Neural progenitor cell (in vitro differentiated cells): ENCODE results near the gene HNRNPLL. TPM values are rescaled to one million over a fixed set of nuclear protein-coding genes. Genes with fewer than 3 reads are reported as not detected.

Source experiments
- DNase-seq: peaks from one replicate; pipeline ENCODE4 v3.0.0-alpha.2; 2016; ENCODE audit warnings: low spot score
- H2AFZ ChIP-seq: fragments of 200-600 bp; sonication (generic); replicated peaks from 2 replicates; pipeline ENCODE4 v1.6.1; 2016; ENCODE audit warnings: antibody characterized with exemption
- H3F3A ChIP-seq: fragments of 200-600 bp; sonication (generic); 2 replicates; pipeline ENCODE4 v1.6.1; 2016; ENCODE audit warnings: antibody characterized with exemption, low read depth
- H3K27ac ChIP-seq: fragments of 200-600 bp; sonication (generic); 2 replicates; pipeline ENCODE4 v1.5.1; 2016; ENCODE audit warnings: mild to moderate bottlenecking
- H3K27me3 ChIP-seq: fragments of 200-600 bp; sonication (generic); 2 replicates; pipeline ENCODE4 v1.6.1; 2016; ENCODE audit warnings: mild to moderate bottlenecking, moderate library complexity
- H3K36me3 ChIP-seq: fragments of 200-600 bp; sonication (generic); 2 replicates; pipeline ENCODE4 v1.5.1; 2016
- H3K4me1 ChIP-seq: fragments of 200-600 bp; sonication (generic); 2 replicates; pipeline ENCODE4 v1.6.1; 2016; ENCODE audit warnings: mixed run types
- H3K4me2 ChIP-seq: fragments of 200-600 bp; sonication (generic); 2 replicates; pipeline ENCODE4 v1.6.1; 2016
- H3K4me3 ChIP-seq: fragments of 200-600 bp; sonication (generic); 2 replicates; pipeline ENCODE4 v1.5.1; 2016
- H3K79me2 ChIP-seq: fragments of 200-600 bp; sonication (generic); 2 replicates; pipeline ENCODE4 v1.6.1; 2016; ENCODE audit warnings: low read depth
- H3K9ac ChIP-seq: fragments of 200-600 bp; sonication (generic); 2 replicates; pipeline ENCODE4 v1.6.1; 2016
- H3K9me3 ChIP-seq: fragments of 200-600 bp; sonication (generic); 2 replicates; pipeline ENCODE4 v1.5.1; 2016; ENCODE audit warnings: low read depth
- H4K20me1 ChIP-seq: fragments of 200-600 bp; sonication (generic); 2 replicates; pipeline ENCODE4 v1.6.1; 2016; ENCODE audit warnings: low read depth
- H3K27ac Mint-ChIP-seq: 3 replicates; pipeline ENCODE4 v1.8.0; 2021; ENCODE audit warnings: mixed read lengths
- H3K27me3 Mint-ChIP-seq: 2 replicates; pipeline ENCODE4 v1.8.0; 2022; ENCODE audit warnings: low read depth, mild to moderate bottlenecking, inconsistent platforms, moderate library complexity, mixed read lengths; ENCODE audit not compliant: insufficient read depth
- H3K36me3 Mint-ChIP-seq: 3 replicates; pipeline ENCODE4 v1.8.0; 2021; ENCODE audit warnings: mixed read lengths
- H3K4me1 Mint-ChIP-seq: 3 replicates; pipeline ENCODE4 v1.8.0; 2021; ENCODE audit warnings: mixed read lengths
- H3K4me3 Mint-ChIP-seq: 3 replicates; pipeline ENCODE4 v1.8.0; 2021; ENCODE audit warnings: mild to moderate bottlenecking, moderate library complexity, mixed read lengths
- H3K9me3 Mint-ChIP-seq: 3 replicates; pipeline ENCODE4 v1.8.0; 2020; ENCODE audit warnings: mixed read lengths
- CTCF ChIP-seq: fragments of 200-600 bp; sonication (generic); IDR thresholded peaks from 2 replicates; pipeline ENCODE4 v1.5.1; 2017; ENCODE audit warnings: antibody characterized with exemption, mild to moderate bottlenecking
- EZH2 ChIP-seq: fragments of 200-600 bp; sonication (generic); IDR thresholded peaks from 2 replicates; pipeline ENCODE4 v1.6.1; 2017; ENCODE audit warnings: antibody characterized with exemption, mild to moderate bottlenecking, moderate library complexity
- EZH2phosphoT487 ChIP-seq: fragments of 200-600 bp; sonication (generic); IDR thresholded peaks from 2 replicates; pipeline ENCODE4 v1.6.1; 2017; ENCODE audit warnings: antibody characterized with exemption
- total RNA-seq: library from RNA; depleted of rRNA; stranded (reverse); fragments of >200 nt; gene quantifications from 2 replicates; pipeline ENCODE4 v1.2.3, GENCODE V29; 2015; ENCODE audit warnings: low replicate concordance

HNRNPLL gene
- total RNA-seq, 1 donor from 2014 or later = 109 TPM

DNA sequence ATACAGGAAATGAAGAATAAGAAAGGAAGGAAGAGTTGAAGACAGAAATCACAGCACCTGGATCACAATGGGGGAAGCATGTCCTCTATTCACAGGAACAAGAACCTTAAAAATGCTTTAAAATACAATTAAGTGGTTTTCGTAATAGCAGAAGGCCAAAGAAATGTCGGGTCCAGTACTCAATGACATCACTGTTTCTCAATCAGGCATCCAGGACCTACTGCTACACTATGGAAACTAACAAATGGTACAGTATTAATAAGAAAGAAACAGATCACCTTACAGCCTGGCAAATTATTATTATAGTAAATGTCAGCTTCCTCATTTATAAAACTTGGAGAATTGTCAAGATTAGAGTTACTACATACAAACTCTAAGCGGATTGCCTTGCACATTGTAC lies 15.8 kb downstream of the HNRNPLL start:
- Histone ChIP-seq H3K9me3 (no peaks in the 10 kb centered on the region), H2AFZ (no peak overlapping the region), H4K20me1 (peaks cover 75% of the 10 kb centered on the region), H3K4me1 (no peaks in the 10 kb centered on the region), H3K4me3 (no peak overlapping the region), H3F3A (peaks cover 7% of the 10 kb centered on the region), H3K27ac (no peak overlapping the region), H3K9ac (no peak overlapping the region), H3K27me3 (no peaks in the 10 kb centered on the region), H3K36me3 (peaks cover 20% of the 10 kb centered on the region), H3K4me2 (no peak overlapping the region), H3K79me2 (peaks cover 89% of the 10 kb centered on the region)
- no peaks in the 10 kb centered on the region for H3K9me3 Mint-ChIP-seq
- DNase-seq = no peak
- no peak overlapping the region for H3K4me3 Mint-ChIP-seq
- TF ChIP-seq EZH2 (no peak), CTCF (no peak), EZH2phosphoT487 (no peak)
- no peak overlapping the region for H3K27ac Mint-ChIP-seq
- H3K4me1 Mint-ChIP-seq = peaks cover 6% of the 10 kb centered on the region
- H3K36me3 Mint-ChIP-seq = peaks cover 33% of the 10 kb centered on the region
- H3K27me3 Mint-ChIP-seq = no peaks in the 10 kb centered on the region

GRCh38 chr2:38584881-38585280 lies 17.8 kb downstream of the HNRNPLL start:
- peaks cover 33% of the 10 kb centered on the region for H3K36me3 ChIP-seq
- peaks cover 69% of the 10 kb centered on the region for H4K20me1 ChIP-seq
- H3K4me3 ChIP-seq = no peak overlapping the region
- no peak for DNase-seq
- no peak overlapping the region for H3K27ac Mint-ChIP-seq
- no peak overlapping the region for H3K4me2 ChIP-seq
- no peaks in the 10 kb centered on the region for H3K27me3 ChIP-seq
- H3K4me1 Mint-ChIP-seq = peaks cover 6% of the 10 kb centered on the region
- H3K79me2 ChIP-seq = peaks cover 68% of the 10 kb centered on the region
- TF ChIP-seq EZH2 (no peak), CTCF (no peak), EZH2phosphoT487 (no peak)
- H3K4me1 ChIP-seq = no peaks in the 10 kb centered on the region
- H3F3A ChIP-seq = peaks cover 10% of the 10 kb centered on the region
- H3K9me3 ChIP-seq = no peaks in the 10 kb centered on the region
- no peaks in the 10 kb centered on the region for H3K27me3 Mint-ChIP-seq
- H3K4me3 Mint-ChIP-seq = no peak overlapping the region
- H3K9ac ChIP-seq = no peak overlapping the region
- H3K9me3 Mint-ChIP-seq = no peaks in the 10 kb centered on the region
- H3K27ac ChIP-seq = no peak overlapping the region
- peaks cover 33% of the 10 kb centered on the region for H3K36me3 Mint-ChIP-seq
- no peak overlapping the region for H2AFZ ChIP-seq

DNA sequence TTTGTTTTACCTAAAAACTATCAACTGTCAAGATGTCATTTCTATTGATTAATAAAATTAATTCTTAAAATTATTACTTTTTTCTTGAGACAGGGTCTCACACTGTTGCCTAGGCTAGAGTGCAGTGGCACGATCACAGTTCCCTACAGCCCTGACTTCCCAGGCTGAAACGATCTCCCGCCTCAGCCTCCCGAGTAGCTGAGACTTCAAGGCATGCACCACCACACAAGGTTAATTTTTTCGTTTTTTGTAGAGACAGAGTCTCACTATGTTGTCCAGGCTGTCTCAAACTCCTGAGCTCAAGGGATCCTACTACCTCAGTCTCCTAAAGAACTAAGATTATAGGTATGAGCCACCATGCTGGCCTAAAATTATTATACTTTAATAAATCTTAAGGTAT lies 18.7 kb downstream of the HNRNPLL start:
- Histone ChIP-seq H3K4me2 (no peak overlapping the region), H3K4me3 (no peak overlapping the region), H3K27ac (no peak overlapping the region), H3K36me3 (peaks cover 28% of the 10 kb centered on the region), H3K4me1 (no peaks in the 10 kb centered on the region), H3K27me3 (no peaks in the 10 kb centered on the region), H2AFZ (no peak overlapping the region), H3F3A (peaks cover 10% of the 10 kb centered on the region), H4K20me1 (peaks cover 60% of the 10 kb centered on the region), H3K9me3 (no peaks in the 10 kb centered on the region), H3K79me2 (peaks cover 60% of the 10 kb centered on the region), H3K9ac (no peak overlapping the region)
- no peak for DNase-seq
- Mint-ChIP-seq H3K4me1 (peaks cover 2% of the 10 kb centered on the region), H3K36me3 (peaks cover 30% of the 10 kb centered on the region), H3K27ac (no peak overlapping the region), H3K4me3 (no peak overlapping the region), H3K9me3 (no peaks in the 10 kb centered on the region), H3K27me3 (no peaks in the 10 kb centered on the region)
- TF ChIP-seq EZH2phosphoT487 (no peak), CTCF (no peak), EZH2 (no peak)
